Measurements from ENCODE around the gene TNFSF15. TPM values are rescaled to one million over a fixed set of nuclear protein-coding genes. Genes with fewer than 3 reads are reported as not detected.
A peak's percentile ranks its signal among the peaks of the same experiment; 100 is the strongest.
"Not testable (repeated sequence)": the region's sequence is repeated elsewhere in the genome, so short reads cannot be mapped to it uniquely, and the experiment has no call there.

The TNFSF15 gene
- total RNA-seq, 6 donors from 2014 or later = 1.4 to 11.0 (median 5.6) TPM

GRCh38 chr9:114745879-114746550 is 59.8 kb downstream of the TNFSF15 start:
- no peaks in the 10 kb centered on the region for H3K9me3 ChIP-seq
- 76 to 80% methylated on average over 3 of the region's 3 CpGs for WGBS, 2 donors
- no peaks in the 10 kb centered on the region for H3K36me3 ChIP-seq
- no peak overlapping the region for H3K4me3 ChIP-seq
- TF ChIP-seq, protein P1, sequence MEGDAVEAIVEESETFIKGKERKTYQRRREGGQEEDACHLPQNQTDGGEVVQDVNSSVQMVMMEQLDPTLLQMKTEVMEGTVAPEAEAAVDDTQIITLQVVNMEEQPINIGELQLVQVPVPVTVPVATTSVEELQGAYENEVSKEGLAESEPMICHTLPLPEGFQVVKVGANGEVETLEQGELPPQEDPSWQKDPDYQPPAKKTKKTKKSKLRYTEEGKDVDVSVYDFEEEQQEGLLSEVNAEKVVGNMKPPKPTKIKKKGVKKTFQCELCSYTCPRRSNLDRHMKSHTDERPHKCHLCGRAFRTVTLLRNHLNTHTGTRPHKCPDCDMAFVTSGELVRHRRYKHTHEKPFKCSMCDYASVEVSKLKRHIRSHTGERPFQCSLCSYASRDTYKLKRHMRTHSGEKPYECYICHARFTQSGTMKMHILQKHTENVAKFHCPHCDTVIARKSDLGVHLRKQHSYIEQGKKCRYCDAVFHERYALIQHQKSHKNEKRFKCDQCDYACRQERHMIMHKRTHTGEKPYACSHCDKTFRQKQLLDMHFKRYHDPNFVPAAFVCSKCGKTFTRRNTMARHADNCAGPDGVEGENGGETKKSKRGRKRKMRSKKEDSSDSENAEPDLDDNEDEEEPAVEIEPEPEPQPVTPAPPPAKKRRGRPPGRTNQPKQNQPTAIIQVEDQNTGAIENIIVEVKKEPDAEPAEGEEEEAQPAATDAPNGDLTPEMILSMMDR (IDR thresholded peaks at IDR 0.05) = no peak
- no peak for TF ChIP-seq EP300 (IDR thresholded peaks at IDR 0.05)
- TF ChIP-seq POLR2A (IDR thresholded peaks at IDR 0.05) = no peak
- no peak for TF ChIP-seq POLR2AphosphoS5 (IDR thresholded peaks at IDR 0.05)
- no peaks in the 10 kb centered on the region for H3K4me1 ChIP-seq
- H3K27me3 ChIP-seq = no peaks in the 10 kb centered on the region
- DNase-seq (no peak), ATAC-seq (ENCODE audit: low FRiP score in 2 of 2) (no peak)
- H3K27ac ChIP-seq = no peak overlapping the region

GRCh38 chr9:114745108-114745848 is 60.6 kb downstream of the TNFSF15 start:
- DNase-seq (no peak), ATAC-seq (ENCODE audit: low FRiP score in 2 of 2) (peak in 1 of 2 donors; percentile 64)
- 51 to 52% methylated on average over 6 of the region's 6 CpGs for WGBS, 2 donors

DNA sequence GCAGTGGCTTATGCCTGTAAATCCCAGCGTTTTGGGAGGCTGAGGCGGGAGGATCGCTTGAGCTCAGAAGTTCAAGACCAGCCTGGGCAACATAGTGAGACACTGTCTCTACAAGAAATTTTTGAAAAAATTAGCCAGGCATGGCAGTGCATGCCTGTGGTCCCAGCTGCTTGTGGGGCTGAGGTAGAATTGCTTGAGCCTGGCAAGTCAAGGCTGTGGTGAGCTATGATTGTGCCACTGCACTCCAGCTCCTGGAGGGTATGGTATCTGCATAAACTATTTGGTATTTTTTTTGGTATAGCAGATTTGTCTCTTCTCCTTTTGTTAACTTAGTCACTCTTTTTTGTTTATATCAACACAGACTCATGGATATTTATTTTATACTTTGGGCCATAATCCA is 62.4 kb downstream of the TNFSF15 start:
- H3K27me3 ChIP-seq = no peaks in the 10 kb centered on the region
- H3K36me3 ChIP-seq = no peaks in the 10 kb centered on the region
- DNase-seq = no peak
- H3K9me3 ChIP-seq = no peaks in the 10 kb centered on the region
- 91 to 94% methylated on average over 3 of the region's 3 CpGs for WGBS, 2 donors
- no peak for TF ChIP-seq EP300 (IDR thresholded peaks at IDR 0.05)
- TF ChIP-seq POLR2A (IDR thresholded peaks at IDR 0.05) = no peak
- no peak for TF ChIP-seq POLR2AphosphoS5 (IDR thresholded peaks at IDR 0.05)
- TF ChIP-seq, protein P1 (IDR thresholded peaks at IDR 0.05) = no peak
- H3K4me1 ChIP-seq = no peaks in the 10 kb centered on the region
- no peak overlapping the region for H3K4me3 ChIP-seq
- ATAC-seq (ENCODE audit: low FRiP score in 2 of 2) = no peak
- no peak overlapping the region for H3K27ac ChIP-seq

More at GRCh38 chr9:114745108-114745848, 60.6 kb downstream of the TNFSF15 start:
- no peak overlapping the region for H3K27ac ChIP-seq
- H3K9me3 ChIP-seq = no peaks in the 10 kb centered on the region
- TF ChIP-seq POLR2A (IDR thresholded peaks at IDR 0.05) = no peak
- TF ChIP-seq, protein P1 (IDR thresholded peaks at IDR 0.05) = no peak
- no peaks in the 10 kb centered on the region for H3K36me3 ChIP-seq
- no peak overlapping the region for H3K4me3 ChIP-seq
- H3K4me1 ChIP-seq = no peaks in the 10 kb centered on the region
- no peaks in the 10 kb centered on the region for H3K27me3 ChIP-seq

- no peak overlapping the region for H3K27ac ChIP-seq
- no peak overlapping the region for H3K4me3 ChIP-seq
- TF ChIP-seq POLR2AphosphoS5 (IDR thresholded peaks at IDR 0.05) = no peak
- TF ChIP-seq, protein P1 (IDR thresholded peaks at IDR 0.05) = no peak
- TF ChIP-seq EP300 (IDR thresholded peaks at IDR 0.05) = peak in 1 of 4 donors; percentile 61
- H3K9me3 ChIP-seq = no peaks in the 10 kb centered on the region
- no peaks in the 10 kb centered on the region for H3K36me3 ChIP-seq
- H3K27me3 ChIP-seq = no peaks in the 10 kb centered on the region
- no peak for DNase-seq
- no peak for ATAC-seq (ENCODE audit: low FRiP score in 2 of 2)
- WGBS, 2 donors = 85 to 89% methylated on average over 2 of the region's 2 CpGs
- H3K4me1 ChIP-seq = no peaks in the 10 kb centered on the region
Measured at GRCh38 chr9:114742947-114743346, 62.9 kb downstream of the TNFSF15 start.

DNA sequence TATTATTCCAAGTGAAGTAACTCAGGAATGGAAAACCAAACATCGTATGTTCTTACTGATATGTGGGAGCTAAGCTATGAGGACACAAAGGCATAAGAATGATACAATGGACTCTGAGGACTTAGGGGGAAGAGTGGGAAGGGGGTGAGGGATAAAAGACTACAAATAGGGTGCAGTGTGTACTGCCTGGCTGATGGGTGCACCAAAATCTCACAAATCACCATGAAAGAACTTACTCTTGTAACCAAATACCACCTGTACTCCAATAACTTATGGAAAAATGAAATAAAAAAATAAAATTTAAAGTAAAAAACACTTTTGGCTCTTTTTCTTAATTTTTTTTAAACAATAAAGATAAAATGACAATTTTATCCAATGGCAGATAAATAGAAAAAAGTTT is 64.3 kb downstream of the TNFSF15 start:
- H3K9me3 ChIP-seq; ATAC-seq (ENCODE audit: low FRiP score in 2 of 2); H3K27me3 ChIP-seq; H3K4me3 ChIP-seq; H3K27ac ChIP-seq; H3K4me1 ChIP-seq; DNase-seq; H3K36me3 ChIP-seq: not testable (repeated sequence)
- WGBS, 2 donors = 90 to 95% methylated on average over 1 of the region's 1 CpG
